GM12878 (cell line): ENCODE measurements around the gene FAM89A. TPM values are rescaled to one million over a fixed set of nuclear protein-coding genes. Genes with fewer than 3 reads are reported as not detected.
A peak's percentile ranks its signal among the peaks of the same experiment; 100 is the strongest.

Experiments used
- ATAC-seq: fragments of 200-7000 bp; cut with Tn5 transposase; 3 replicates; pipeline ENCODE4 v1.9.1; 2020; ENCODE audit warnings: mild to moderate bottlenecking, moderate library complexity
- BruUV-seq: library from RNA; stranded (reverse); fragments of 400-500 nt; replicated peaks from 2 replicates; lab custom pipeline; 2021; lab: Mats Ljungman, UMichigan
- CTCF ChIA-PET: fragments of 300-600 bp; sonication (Branson Sonifier 250); formaldehyde crosslinking; extraction: SDS; loops from one replicate; lab custom pipeline; 2021; ENCODE audit warnings: inconsistent platforms; lab: Yijun Ruan, JAX
- POLR2A ChIA-PET: fragments of 350-600 bp; formaldehyde crosslinking; extraction: SDS; loops from one replicate; lab custom pipeline; 2021; ENCODE audit warnings: inconsistent platforms; lab: Charles Lee
- RAD21 ChIA-PET: fragments of 300-600 bp; sonication (Branson Sonifier 250); formaldehyde crosslinking; loops from one replicate; lab custom pipeline; 2023; ENCODE audit warnings: antibody characterized with exemption; ENCODE audit not compliant: unreplicated experiment; lab: Charles Lee
- SMC1A ChIA-PET: fragments of 300-600 bp; sonication (Branson Sonifier 250); formaldehyde crosslinking; loops from one replicate; lab custom pipeline; 2023; ENCODE audit not compliant: unreplicated experiment, uncharacterized antibody; lab: Charles Lee
- DNase-seq: peaks from one replicate; pipeline ENCODE4 v3.0.0-alpha.2; 2011; ENCODE audit warnings: low read depth, low spot score
- FAIRE-seq: peaks from 3 replicates; lab custom pipeline; 2011; peaks lifted over from hg19 to GRCh38; lab: Jason Lieb, UNC
- H2AFZ ChIP-seq: 2 replicates; pipeline ENCODE4 v1.6.0; 2011; ENCODE audit warnings: low read depth, low read length, control low read depth; ENCODE audit not compliant: control insufficient read depth
- H3K27ac ChIP-seq: 2 replicates; pipeline ENCODE4 v1.5.1; 2011; ENCODE audit warnings: control low read depth; ENCODE audit not compliant: control insufficient read depth, insufficient read depth
- H3K27me3 ChIP-seq, 2 experiments: replicated peaks in 1 of 2; 2 replicates each; pipeline versions ENCODE4 v1.6.0 to v1.6.1; 2011; ENCODE audit warnings: low read length in 1 of 2; ENCODE audit not compliant: control insufficient read depth in 2 of 2, insufficient read depth in 2 of 2
- H3K36me3 ChIP-seq, 2 experiments: 2 replicates each; pipeline ENCODE4 v1.5.1; 2011; ENCODE audit warnings: low read length in 1 of 2; ENCODE audit not compliant: control insufficient read depth in 2 of 2, insufficient read depth in 2 of 2
- H3K4me1 ChIP-seq: 2 replicates; pipeline ENCODE4 v1.6.1; 2011; ENCODE audit warnings: mild to moderate bottlenecking, low read length, moderate library complexity, mixed read lengths; ENCODE audit not compliant: control insufficient read depth, insufficient read depth
- H3K4me2 ChIP-seq: 2 replicates; pipeline ENCODE4 v1.6.0; 2011; ENCODE audit warnings: control low read depth; ENCODE audit not compliant: control insufficient read depth, insufficient read depth
- H3K4me3 ChIP-seq: fragments of 200-600 bp; sonication (generic); 2 replicates; pipeline ENCODE4 v1.5.1; 2016
- H3K79me2 ChIP-seq: 2 replicates; pipeline ENCODE4 v1.6.0; 2011; ENCODE audit warnings: low read length; ENCODE audit not compliant: control insufficient read depth, insufficient read depth
- H3K9ac ChIP-seq: 2 replicates; pipeline ENCODE4 v1.8.0; 2011; ENCODE audit warnings: low read length, control low read depth, mixed read lengths; ENCODE audit not compliant: control insufficient read depth, insufficient read depth
- H3K9me3 ChIP-seq: replicated peaks from 3 replicates; pipeline ENCODE4 v1.5.1; 2011; ENCODE audit warnings: mild to moderate bottlenecking, low read length; ENCODE audit not compliant: control insufficient read depth, insufficient read depth
- H4K20me1 ChIP-seq: 2 replicates; pipeline ENCODE4 v1.6.0; 2011; ENCODE audit not compliant: control insufficient read depth, insufficient read depth
- BACH1 ChIP-seq: fragments of 450-650 bp; IDR thresholded peaks from 2 replicates; pipeline ENCODE4 v1.6.1; 2017; ENCODE audit warnings: mild to moderate bottlenecking, borderline replicate concordance
- CREM ChIP-seq: IDR thresholded peaks from 2 replicates; pipeline ENCODE4 v1.6.1; 2014; ENCODE audit warnings: antibody characterized with exemption, low read depth
- HDAC6 ChIP-seq: fragments of 200-600 bp; sonication (generic); IDR thresholded peaks from one replicate; pipeline ENCODE4 v1.8.0; 2017; ENCODE audit warnings: antibody characterized with exemption; ENCODE audit not compliant: unreplicated experiment
- PML ChIP-seq: IDR thresholded peaks from 2 replicates; pipeline ENCODE4 v1.6.1; 2012; ENCODE audit warnings: low read length, inconsistent platforms
- SMAD1 ChIP-seq: fragments of 450-650 bp; IDR thresholded peaks from 2 replicates; pipeline ENCODE4 v1.6.1; 2018; ENCODE audit warnings: mild to moderate bottlenecking, low read depth; ENCODE audit not compliant: partially characterized antibody
- TCF7 ChIP-seq: IDR thresholded peaks from 2 replicates; pipeline ENCODE4 v1.6.1; 2014; ENCODE audit warnings: antibody characterized with exemption, borderline replicate concordance
- ZNF24 ChIP-seq: fragments of 450-650 bp; IDR thresholded peaks from 2 replicates; pipeline ENCODE4 v1.6.1; 2017; ENCODE audit warnings: antibody characterized with exemption, mild to moderate bottlenecking
- WGBS: methylation state at CpG from one replicate; pipeline ENCODE4 v1.1.6; 2016; ENCODE audit warnings: low lambda C conversion rate; ENCODE audit not compliant: insufficient replicate concordance, insufficient coverage; ENCODE audit errors: missing lambda C conversion rate; 5-methylcytosine and 5-hydroxymethylcytosine counted together
- in situ Hi-C: fragments of 300-500 bp; cut with MboI; formaldehyde crosslinking; loops from 9 replicates; pipeline ENCODE4 v1.14.3; 2018; ENCODE audit warnings: mixed read lengths
- intact Hi-C: fragments of 100-400 bp; cut with micrococcal nuclease; formaldehyde crosslinking; loops from one replicate; pipeline ENCODE4 v1.14.2; 2022; ENCODE audit not compliant: unreplicated experiment
- polyA plus RNA-seq, 11 experiments: library from polyadenylated mRNA; depleted of rRNA in 4 of 11; unstranded in 6 of 11; stranded (reverse) in 5 of 11; fragments of >200 nt; fragmentation: Nextera tagmentation in 4 of 11; fragmentation: Illumina TruSeq in 1 of 11; extraction: Ambion mirVana in 4 of 11; extraction: Trizol in 1 of 11; gene quantifications; 1 replicate in 1 of 11; 2 replicates in 10 of 11; pipeline versions ENCODE4 v1.2.1 to v1.2.3, GENCODE V29; 2011 to 2016; ENCODE audit warnings: inconsistent platforms in 2 of 11, missing spikeins in 2 of 11, low read depth in 1 of 11
- total RNA-seq, 4 experiments: library from RNA; depleted of rRNA in 3 of 4; stranded (reverse); fragments of >200 nt in 3 of 4; fragmentation: Illumina TruSeq in 1 of 4; extraction: Trizol in 1 of 4; gene quantifications; 2 replicates each; pipeline versions ENCODE4 v1.2.1 to v1.2.3, GENCODE V29; 2013 to 2021
- TF ChIP-seq, protein P1 (sequence below): fragments of 450-650 bp; IDR thresholded peaks from 2 replicates; pipeline ENCODE4 v1.6.1; 2017; ENCODE audit warnings: mild to moderate bottlenecking
- TF ChIP-seq, protein P2 (sequence below): IDR thresholded peaks from 2 replicates; pipeline ENCODE4 v1.6.1; 2012; ENCODE audit warnings: low read depth, low read length, improper control_type of control experiment
- TF ChIP-seq, protein P3 (sequence below): fragments of 450-650 bp; IDR thresholded peaks from 2 replicates; pipeline ENCODE4 v1.6.1; 2018; ENCODE audit warnings: borderline replicate concordance, mild to moderate bottlenecking; ENCODE audit not compliant: partially characterized antibody
- TF ChIP-seq, protein P4 (sequence below): fragments of 450-650 bp; IDR thresholded peaks from 2 replicates; pipeline ENCODE4 v1.6.1; 2017; ENCODE audit warnings: borderline replicate concordance
- TF ChIP-seq, protein P5 (sequence below): fragments of 450-650 bp; IDR thresholded peaks from 2 replicates; pipeline ENCODE4 v1.6.1; 2017; ENCODE audit warnings: mild to moderate bottlenecking, low read depth, inconsistent platforms; ENCODE audit not compliant: poor library complexity, severe bottlenecking

FAM89A gene
- total and polyA plus RNA-seq, 10 of the 15 experiments (the other 5 are each of a cell fraction or from before 2014, with no cell fraction given) = 0.06 to 0.72 (median 0.14) TPM; not detected in 4

DNA sequence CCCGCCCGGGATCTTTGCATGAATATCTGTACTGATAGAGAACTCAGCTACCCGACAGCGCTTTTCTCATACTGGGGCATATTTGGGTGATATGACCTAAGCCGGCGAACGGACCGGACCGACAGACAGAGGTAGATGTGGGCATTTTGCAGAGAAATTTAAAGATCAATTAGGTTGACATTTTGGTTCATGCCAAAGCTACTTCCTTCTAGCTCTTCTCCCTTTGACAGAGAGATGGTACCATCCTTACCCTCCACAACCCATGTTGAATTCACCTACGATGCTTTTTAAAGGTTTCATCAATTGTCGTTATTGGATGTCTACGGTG is 60.7 kb downstream of the FAM89A start:
- Histone ChIP-seq H3K36me3 (peaks cover 0 to 4% of the 10 kb centered on the region in 2 experiments; a peak in 2 of 4 replicates), H4K20me1 (no peaks in the 10 kb centered on the region), H3K27ac (peak overlapping the region; percentile 58), H3K79me2 (peaks cover 48% of the 10 kb centered on the region), H3K4me3 (peak overlapping the region; percentile 84), H3K9ac (peak overlapping the region; percentile 43), H3K27me3 (no peaks in the 10 kb centered on the region), H2AFZ (peak overlapping the region; percentile 80), H3K4me1 (peaks cover 13% of the 10 kb centered on the region; the same call in 1 of the 2 replicates), H3K4me2 (peak overlapping the region; percentile 67), H3K9me3 (no peaks in the 10 kb centered on the region)
- DNase-seq (no peak), FAIRE-seq (no peak), ATAC-seq (no peak)
- ChIA-PET RAD21 (interaction anchor here (0.7 to 3.8 kb wide), 7 partner anchors 21 to 113 kb away, joined by 3 to 24 read pairs (median 3); no protein-coding TSS in a partner anchor), SMC1A (interaction anchor here (0.9 to 7.2 kb wide), 7 partner anchors 9 to 112 kb away, joined by 3 to 69 read pairs (median 3); no protein-coding TSS in a partner anchor), CTCF (interaction anchor here (0.5 to 1.6 kb wide), 9 partner anchors 46 to 336 kb away, joined by 3 to 6 read pairs (median 4); no protein-coding TSS in a partner anchor), POLR2A (interaction anchor here (0.6 to 1.9 kb wide), 2 partner anchors 21 to 247 kb away, joined by 6 to 8 read pairs; no protein-coding TSS in a partner anchor)
- in situ Hi-C loops = no loop called here
- 3% methylated on average over 12 of the region's 12 CpGs for WGBS
- intact Hi-C loops = loop anchor here (2.0 to 5.0 kb wide), 3 partner anchors 63 to 337 kb away; partner anchors contain the start of gene COG2
- TSS peak; percentile 83 for BruUV-seq
- no peak for TF ChIP-seq ZNF24
- TF ChIP-seq BACH1 = no peak
- TF ChIP-seq, protein P1, sequence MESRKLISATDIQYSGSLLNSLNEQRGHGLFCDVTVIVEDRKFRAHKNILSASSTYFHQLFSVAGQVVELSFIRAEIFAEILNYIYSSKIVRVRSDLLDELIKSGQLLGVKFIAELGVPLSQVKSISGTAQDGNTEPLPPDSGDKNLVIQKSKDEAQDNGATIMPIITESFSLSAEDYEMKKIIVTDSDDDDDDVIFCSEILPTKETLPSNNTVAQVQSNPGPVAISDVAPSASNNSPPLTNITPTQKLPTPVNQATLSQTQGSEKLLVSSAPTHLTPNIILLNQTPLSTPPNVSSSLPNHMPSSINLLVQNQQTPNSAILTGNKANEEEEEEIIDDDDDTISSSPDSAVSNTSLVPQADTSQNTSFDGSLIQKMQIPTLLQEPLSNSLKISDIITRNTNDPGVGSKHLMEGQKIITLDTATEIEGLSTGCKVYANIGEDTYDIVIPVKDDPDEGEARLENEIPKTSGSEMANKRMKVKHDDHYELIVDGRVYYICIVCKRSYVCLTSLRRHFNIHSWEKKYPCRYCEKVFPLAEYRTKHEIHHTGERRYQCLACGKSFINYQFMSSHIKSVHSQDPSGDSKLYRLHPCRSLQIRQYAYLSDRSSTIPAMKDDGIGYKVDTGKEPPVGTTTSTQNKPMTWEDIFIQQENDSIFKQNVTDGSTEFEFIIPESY = no peak
- TF ChIP-seq, protein P2, sequence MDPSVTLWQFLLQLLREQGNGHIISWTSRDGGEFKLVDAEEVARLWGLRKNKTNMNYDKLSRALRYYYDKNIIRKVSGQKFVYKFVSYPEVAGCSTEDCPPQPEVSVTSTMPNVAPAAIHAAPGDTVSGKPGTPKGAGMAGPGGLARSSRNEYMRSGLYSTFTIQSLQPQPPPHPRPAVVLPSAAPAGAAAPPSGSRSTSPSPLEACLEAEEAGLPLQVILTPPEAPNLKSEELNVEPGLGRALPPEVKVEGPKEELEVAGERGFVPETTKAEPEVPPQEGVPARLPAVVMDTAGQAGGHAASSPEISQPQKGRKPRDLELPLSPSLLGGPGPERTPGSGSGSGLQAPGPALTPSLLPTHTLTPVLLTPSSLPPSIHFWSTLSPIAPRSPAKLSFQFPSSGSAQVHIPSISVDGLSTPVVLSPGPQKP = no peak
- TF ChIP-seq SMAD1 = no peak
- TF ChIP-seq CREM = no peak
- TF ChIP-seq HDAC6 = no peak
- TF ChIP-seq TCF7 = no peak
- TF ChIP-seq, protein P3, sequence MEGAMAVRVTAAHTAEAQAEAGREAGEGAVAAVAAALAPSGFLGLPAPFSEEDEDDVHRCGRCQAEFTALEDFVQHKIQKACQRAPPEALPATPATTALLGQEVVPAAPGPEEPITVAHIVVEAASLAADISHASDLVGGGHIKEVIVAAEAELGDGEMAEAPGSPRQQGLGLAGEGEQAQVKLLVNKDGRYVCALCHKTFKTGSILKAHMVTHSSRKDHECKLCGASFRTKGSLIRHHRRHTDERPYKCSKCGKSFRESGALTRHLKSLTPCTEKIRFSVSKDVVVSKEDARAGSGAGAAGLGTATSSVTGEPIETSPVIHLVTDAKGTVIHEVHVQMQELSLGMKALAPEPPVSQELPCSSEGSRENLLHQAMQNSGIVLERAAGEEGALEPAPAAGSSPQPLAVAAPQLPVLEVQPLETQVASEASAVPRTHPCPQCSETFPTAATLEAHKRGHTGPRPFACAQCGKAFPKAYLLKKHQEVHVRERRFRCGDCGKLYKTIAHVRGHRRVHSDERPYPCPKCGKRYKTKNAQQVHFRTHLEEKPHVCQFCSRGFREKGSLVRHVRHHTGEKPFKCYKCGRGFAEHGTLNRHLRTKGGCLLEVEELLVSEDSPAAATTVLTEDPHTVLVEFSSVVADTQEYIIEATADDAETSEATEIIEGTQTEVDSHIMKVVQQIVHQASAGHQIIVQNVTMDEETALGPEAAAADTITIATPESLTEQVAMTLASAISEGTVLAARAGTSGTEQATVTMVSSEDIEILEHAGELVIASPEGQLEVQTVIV = no peak
- TF ChIP-seq, protein P4, sequence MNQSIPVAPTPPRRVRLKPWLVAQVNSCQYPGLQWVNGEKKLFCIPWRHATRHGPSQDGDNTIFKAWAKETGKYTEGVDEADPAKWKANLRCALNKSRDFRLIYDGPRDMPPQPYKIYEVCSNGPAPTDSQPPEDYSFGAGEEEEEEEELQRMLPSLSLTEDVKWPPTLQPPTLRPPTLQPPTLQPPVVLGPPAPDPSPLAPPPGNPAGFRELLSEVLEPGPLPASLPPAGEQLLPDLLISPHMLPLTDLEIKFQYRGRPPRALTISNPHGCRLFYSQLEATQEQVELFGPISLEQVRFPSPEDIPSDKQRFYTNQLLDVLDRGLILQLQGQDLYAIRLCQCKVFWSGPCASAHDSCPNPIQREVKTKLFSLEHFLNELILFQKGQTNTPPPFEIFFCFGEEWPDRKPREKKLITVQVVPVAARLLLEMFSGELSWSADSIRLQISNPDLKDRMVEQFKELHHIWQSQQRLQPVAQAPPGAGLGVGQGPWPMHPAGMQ = no peak
- TF ChIP-seq, protein P5, sequence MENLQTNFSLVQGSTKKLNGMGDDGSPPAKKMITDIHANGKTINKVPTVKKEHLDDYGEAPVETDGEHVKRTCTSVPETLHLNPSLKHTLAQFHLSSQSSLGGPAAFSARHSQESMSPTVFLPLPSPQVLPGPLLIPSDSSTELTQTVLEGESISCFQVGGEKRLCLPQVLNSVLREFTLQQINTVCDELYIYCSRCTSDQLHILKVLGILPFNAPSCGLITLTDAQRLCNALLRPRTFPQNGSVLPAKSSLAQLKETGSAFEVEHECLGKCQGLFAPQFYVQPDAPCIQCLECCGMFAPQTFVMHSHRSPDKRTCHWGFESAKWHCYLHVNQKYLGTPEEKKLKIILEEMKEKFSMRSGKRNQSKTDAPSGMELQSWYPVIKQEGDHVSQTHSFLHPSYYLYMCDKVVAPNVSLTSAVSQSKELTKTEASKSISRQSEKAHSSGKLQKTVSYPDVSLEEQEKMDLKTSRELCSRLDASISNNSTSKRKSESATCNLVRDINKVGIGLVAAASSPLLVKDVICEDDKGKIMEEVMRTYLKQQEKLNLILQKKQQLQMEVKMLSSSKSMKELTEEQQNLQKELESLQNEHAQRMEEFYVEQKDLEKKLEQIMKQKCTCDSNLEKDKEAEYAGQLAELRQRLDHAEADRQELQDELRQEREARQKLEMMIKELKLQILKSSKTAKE = peak; percentile 3
- TF ChIP-seq PML = 0 out of 2 replicates have a peak, but pooled peaks have one; percentile 5
